Skin of body (tissue), 3 donors: ENCODE data around the gene USP2. TPM values are rescaled to one million over a fixed set of nuclear protein-coding genes. Genes with fewer than 3 reads are reported as not detected.

Experiments used
- DNase-seq: peaks from one replicate; lab custom pipeline; 2025; lab: John Stamatoyannopoulos, UW
- small RNA-seq: library from RNA; depleted of rRNA; stranded (forward); fragments of <200 nt; gene quantifications from one replicate; pipeline ENCODE3, GENCODE V24; 2014; ENCODE audit warnings: low replicate concordance
- total RNA-seq: library from RNA; depleted of rRNA; stranded (reverse); fragments of >200 nt; gene quantifications from one replicate; pipeline ENCODE4 v1.2.3, GENCODE V29; 2014

The USP2 gene
- total RNA-seq, 1 donor from 2014 or later: 7.0 TPM

- no peak for DNase-seq
These were observed 74.3 kb downstream of the USP2 start for GRCh38 chr11:119307219-119307618.

DNA sequence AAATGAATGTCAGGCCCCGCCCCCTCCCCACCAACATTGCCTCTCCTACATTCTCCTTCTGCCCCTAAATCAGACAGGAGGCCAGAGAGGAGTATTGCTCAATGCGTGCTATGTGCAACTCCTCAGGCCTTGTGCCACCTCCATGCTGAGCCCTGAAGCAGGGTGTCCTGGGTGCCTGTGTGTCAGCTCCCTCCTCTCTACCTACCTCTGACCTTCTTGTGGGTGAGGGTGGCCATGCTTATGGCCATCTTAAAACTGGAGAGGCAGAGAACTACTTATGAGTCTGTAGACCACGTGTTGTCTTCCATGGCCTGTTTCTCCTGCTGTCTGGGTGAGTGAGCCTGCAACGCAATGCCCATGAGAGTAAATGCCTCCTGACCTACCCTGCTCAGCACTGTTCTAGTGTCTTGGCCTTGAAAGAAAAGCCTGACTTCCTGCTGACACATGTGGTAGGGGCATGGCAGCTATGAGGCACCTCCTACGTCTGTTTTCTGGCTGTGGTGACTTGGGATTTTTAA lies 75.1 kb downstream of the USP2 start:
- DNase-seq: no peak

DNA sequence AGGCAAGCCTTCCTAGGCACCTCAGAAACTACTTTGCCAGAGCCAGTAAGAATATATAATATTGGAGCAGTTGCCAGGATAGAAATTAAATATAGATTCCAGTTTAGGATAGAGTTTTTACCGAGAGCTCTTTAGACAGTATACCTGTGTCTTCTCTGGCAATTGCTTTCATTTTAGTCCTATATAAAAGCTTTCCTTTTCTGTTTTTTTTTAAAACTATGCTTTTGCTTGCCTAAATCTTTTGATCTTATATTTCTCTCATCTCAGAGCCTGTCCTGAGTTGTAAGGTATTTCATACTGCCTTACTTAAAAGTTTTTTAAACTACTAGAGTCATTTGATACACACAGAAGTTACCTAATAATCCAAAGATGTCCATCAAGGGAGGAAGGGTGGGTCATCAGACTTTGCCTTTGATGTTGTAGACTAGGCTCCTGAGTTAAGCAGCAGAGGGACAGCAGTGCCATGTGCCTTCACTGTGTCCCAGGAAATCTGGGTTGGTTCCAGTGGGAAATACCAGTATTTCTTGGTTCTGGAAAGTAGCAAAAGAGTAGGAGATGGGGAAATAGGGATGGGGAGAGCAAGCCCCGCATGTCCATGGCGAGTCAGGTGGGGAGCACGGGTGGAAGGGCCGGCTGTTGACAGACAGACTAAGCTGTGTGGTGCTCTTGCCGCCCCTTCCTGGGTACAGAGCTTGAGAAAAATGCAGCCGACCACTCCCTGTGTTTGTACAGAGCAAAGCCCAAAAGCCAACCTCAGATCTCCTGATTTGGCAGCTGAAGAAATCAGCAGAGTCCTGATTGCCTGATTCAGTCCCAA lies 75.7 kb downstream of the USP2 start:
- DNase-seq: no peak

Small RNA genes lying within 50 kb of the gene (small RNA-seq; reads per million reads assigned to genes)
- gene AP003396.4 (not detected), gene RF01225 (not detected)

Other genes starting within 250 kb of the USP2 start
- 1.1 TPM for gene ABCG4, start 232.6 kb downstream of the USP2 start, total RNA-seq
- gene NLRX1, start 213.0 kb downstream of the USP2 start, total RNA-seq: 19.1 TPM
- 0.59 TPM for gene NHERF4, start 196.2 kb downstream of the USP2 start, total RNA-seq
- gene CBL, start 175.4 kb downstream of the USP2 start, total RNA-seq: 10.9 TPM
- gene MCAM, start 64.6 kb downstream of the USP2 start, total RNA-seq: 65.5 TPM
- gene RNF26, start 47.2 kb downstream of the USP2 start, total RNA-seq: 5.0 TPM
- gene C1QTNF5, start 40.8 kb downstream of the USP2 start, total RNA-seq: 14.4 TPM
- gene MFRP, start 35.0 kb downstream of the USP2 start, total RNA-seq: 0.10 TPM
- gene THY1, start 41.5 kb upstream of the USP2 start, total RNA-seq: 25.1 TPM